HepG2 (cell line): Measurements from ENCODE around the gene PLCG2.

Experiments
- IRF2 ChIP-seq: IDR thresholded peaks from 2 replicates; pipeline ENCODE4 v1.6.1; 2018; ENCODE audit warnings: missing genetic modification reagents, missing compliant biosample characterization
- NCOA2 ChIP-seq: sonication (generic); formaldehyde crosslinking; IDR thresholded peaks from 2 replicates; pipeline ENCODE4 v1.8.0; 2022; ENCODE audit warnings: inconsistent platforms
- ZBTB14 ChIP-seq: sonication (generic); formaldehyde crosslinking; IDR thresholded peaks from 2 replicates; pipeline ENCODE4 v1.4.0; 2020; ENCODE audit warnings: missing genetic modification reagents
- ZBTB7A ChIP-seq: sonication (generic); formaldehyde crosslinking; IDR thresholded peaks from 2 replicates; pipeline ENCODE4 v1.8.0; 2022; ENCODE audit warnings: mild to moderate bottlenecking, missing genetic modification reagents

- TF ChIP-seq IRF2 (CRISPR knock-in tag) (no peak), ZBTB14 (CRISPR knock-in tag) (no peak), ZBTB7A (CRISPR knock-in tag) (no peak), NCOA2 (CRISPR knock-in tag) (no peak)
These were observed 3.5 kb upstream of the PLCG2 start for GRCh38 chr16:81775570-81775969.
